Keratinocyte (primary cell): ENCODE measurements around the gene PXDN.

Source experiments
- EZH2 ChIP-seq: IDR thresholded peaks from one replicate; pipeline ENCODE4 v1.6.1; 2012; ENCODE audit warnings: inconsistent platforms, mild to moderate bottlenecking, low read length, moderate library complexity
- TF ChIP-seq, protein P1 (sequence below), 3 experiments: IDR thresholded peaks in 1 of 3; conservative IDR thresholded peaks in 1 of 3; optimal IDR thresholded peaks in 1 of 3; 2 replicates in 2 of 3; 3 replicates in 1 of 3; pipeline versions ENCODE3 to v1.5.1; 2011; ENCODE audit warnings: low read length in 3 of 3, mild to moderate bottlenecking in 3 of 3, moderate library complexity in 2 of 3, control low read depth in 1 of 3, inconsistent platforms in 1 of 3; ENCODE audit not compliant: insufficient read depth in 2 of 3; ENCODE audit errors: extremely low read depth in 1 of 3

DNA sequence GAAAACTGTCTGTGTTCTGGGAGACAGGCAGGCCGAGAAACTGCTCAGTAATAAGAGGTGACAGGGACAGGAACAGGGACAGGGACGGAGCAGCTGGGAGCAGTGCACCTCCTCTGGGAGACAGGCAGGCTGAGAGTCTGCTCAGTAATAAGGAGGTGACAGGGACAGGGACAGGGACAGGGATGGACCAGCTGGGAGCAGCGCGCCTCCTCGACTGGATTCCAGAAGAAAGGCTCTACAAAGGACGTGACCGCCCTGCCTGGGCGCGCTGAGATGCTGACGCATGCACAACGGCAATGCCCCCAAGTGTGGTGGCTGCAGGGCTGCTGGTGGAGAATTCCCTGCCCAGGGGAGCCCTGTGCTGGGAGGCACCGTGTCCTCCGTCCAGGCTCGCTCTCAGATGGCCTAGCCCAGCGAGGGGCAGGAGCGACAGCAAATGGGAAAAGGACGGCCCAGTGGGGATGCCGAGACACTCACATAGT lies 44.2 kb upstream of the PXDN start:
- TF ChIP-seq, protein P1, sequence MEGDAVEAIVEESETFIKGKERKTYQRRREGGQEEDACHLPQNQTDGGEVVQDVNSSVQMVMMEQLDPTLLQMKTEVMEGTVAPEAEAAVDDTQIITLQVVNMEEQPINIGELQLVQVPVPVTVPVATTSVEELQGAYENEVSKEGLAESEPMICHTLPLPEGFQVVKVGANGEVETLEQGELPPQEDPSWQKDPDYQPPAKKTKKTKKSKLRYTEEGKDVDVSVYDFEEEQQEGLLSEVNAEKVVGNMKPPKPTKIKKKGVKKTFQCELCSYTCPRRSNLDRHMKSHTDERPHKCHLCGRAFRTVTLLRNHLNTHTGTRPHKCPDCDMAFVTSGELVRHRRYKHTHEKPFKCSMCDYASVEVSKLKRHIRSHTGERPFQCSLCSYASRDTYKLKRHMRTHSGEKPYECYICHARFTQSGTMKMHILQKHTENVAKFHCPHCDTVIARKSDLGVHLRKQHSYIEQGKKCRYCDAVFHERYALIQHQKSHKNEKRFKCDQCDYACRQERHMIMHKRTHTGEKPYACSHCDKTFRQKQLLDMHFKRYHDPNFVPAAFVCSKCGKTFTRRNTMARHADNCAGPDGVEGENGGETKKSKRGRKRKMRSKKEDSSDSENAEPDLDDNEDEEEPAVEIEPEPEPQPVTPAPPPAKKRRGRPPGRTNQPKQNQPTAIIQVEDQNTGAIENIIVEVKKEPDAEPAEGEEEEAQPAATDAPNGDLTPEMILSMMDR (optimal IDR thresholded peaks at IDR 0.05 in 1 of 3, IDR thresholded peaks at IDR 0.05 in 1 of 3, conservative IDR thresholded peaks at IDR 0.05 in 1 of 3; ENCODE audit: extremely low read depth in 1 of 3, insufficient read depth in 2 of 3, low read length in 3 of 3) = no peak
- TF ChIP-seq EZH2 = no peak
